NCI-H146 treated with DMSO at 0.1 percent for 48 hours (cell line): ENCODE data around the gene HOXC11.

Experiments used
- DNase-seq: peaks from one replicate; lab custom pipeline; 2025; ENCODE audit not compliant: unreplicated experiment; lab: John Stamatoyannopoulos, UW

Gene HOXC11

GRCh38 chr12:54020591-54021405, 47.9 kb downstream of the HOXC11 start:
- no peak for DNase-seq

- DNase-seq: no peak
Observed at GRCh38 chr12:54021432-54022013, 48.6 kb downstream of the HOXC11 start.

- no peak for DNase-seq
Observed at GRCh38 chr12:54022960-54023884, 50.3 kb downstream of the HOXC11 start.

- DNase-seq: no peak
Observed at GRCh38 chr12:54024127-54024526, 51.2 kb downstream of the HOXC11 start.

GRCh38 chr12:54024581-54025305, 51.8 kb downstream of the HOXC11 start:
- no peak for DNase-seq

GRCh38 chr12:54025499-54026405, 52.8 kb downstream of the HOXC11 start:
- DNase-seq: no peak

- no peak for DNase-seq
Observed at GRCh38 chr12:54026640-54027441, 53.9 kb downstream of the HOXC11 start.
